Renal cortex interstitium (tissue), 3 donors: Measurements from ENCODE around the gene DENND4B. TPM values are rescaled to one million over a fixed set of nuclear protein-coding genes. Genes with fewer than 3 reads are reported as not detected.

ENCODE experiments used
- polyA plus RNA-seq, 3 donors: library from polyadenylated mRNA; unstranded; fragments of 120-200 nt; gene quantifications; one replicate each; pipeline ENCODE4 v1.2.1, GENCODE V29; 2013; ENCODE audit not compliant: insufficient read length in 3 of 3

The DENND4B gene
- polyA plus RNA-seq, 3 donors = 30.8 to 49.8 (median 41.8) TPM

Other genes starting within 250 kb of the DENND4B start
- gene INTS3, start 218.7 kb downstream of the DENND4B start, polyA plus RNA-seq = 100 to 1,000 TPM; 105 to 155 (median 107) TPM
- gene SLC27A3, start 171.3 kb downstream of the DENND4B start, polyA plus RNA-seq = 10 to 100 TPM; 35.4 to 43.3 (median 40.5) TPM
- gene GATAD2B, start 23.7 kb downstream of the DENND4B start, polyA plus RNA-seq = 10 to 100 TPM; 29.5 to 35.2 (median 29.6) TPM
- 10 to 100 TPM; 34.9 to 56.5 (median 41.7) TPM for gene CRTC2, start 11.9 kb upstream of the DENND4B start, polyA plus RNA-seq
- 10 to 100 TPM; 77.5 to 81.4 (median 80.6) TPM for gene SLC39A1, start 16.8 kb upstream of the DENND4B start, polyA plus RNA-seq
- 10 to 100 TPM; 32.4 to 46.2 (median 34.4) TPM for gene CREB3L4, start 21.2 kb upstream of the DENND4B start, polyA plus RNA-seq
- gene JTB, start 31.0 kb upstream of the DENND4B start, polyA plus RNA-seq = 100 to 1,000 TPM in 2 of 3 donors, 10 to 100 TPM in 1; 93.3 to 106 (median 105) TPM
- 100 to 1,000 TPM; 162 to 175 (median 170) TPM for gene RAB13, start 39.6 kb upstream of the DENND4B start, polyA plus RNA-seq
- gene RPS27, start 44.0 kb upstream of the DENND4B start, polyA plus RNA-seq = 1,000 to 10,000 TPM; 2,539 to 3,295 (median 3,294) TPM
- under 1 TPM; 0.04 to 0.18 (median 0.17) TPM for gene NUP210L, start 208.4 kb upstream of the DENND4B start, polyA plus RNA-seq
- 100 to 1,000 TPM; 269 to 295 (median 275) TPM for gene TPM3, start 245.4 kb upstream of the DENND4B start, polyA plus RNA-seq